Measurements from ENCODE around the gene EVC.
"Not testable (repeated sequence)": the region's sequence is repeated elsewhere in the genome, so short reads cannot be mapped to it uniquely, and the experiment has no call there.

The EVC gene

DNA sequence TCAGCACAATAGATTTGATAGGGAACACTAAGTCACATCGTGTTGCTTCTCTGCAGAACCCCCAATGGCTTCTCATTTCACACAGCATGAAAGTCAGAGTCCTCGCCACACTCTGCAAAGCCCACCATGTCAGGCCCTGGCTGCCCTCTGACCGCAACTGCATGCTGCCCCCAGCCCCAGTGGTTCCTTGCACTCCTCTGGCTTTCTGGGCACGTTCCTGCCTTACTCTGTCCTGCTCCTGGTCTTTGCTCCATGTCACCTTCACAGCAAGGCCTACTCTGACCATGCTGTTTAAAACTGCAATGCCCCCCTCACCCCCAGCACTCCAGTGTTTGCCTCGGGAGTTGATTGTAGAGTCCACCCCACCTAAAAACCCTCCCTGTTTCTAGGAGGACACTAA lies 78.1 kb downstream of the EVC start:
- no peak for DNase-seq (ENCODE audit: low read depth)

GRCh38 chr4:5790546-5790857 lies 79.5 kb downstream of the EVC start:
- no peak for DNase-seq (ENCODE audit: low read depth)

GRCh38 chr4:5791654-5792053 lies 80.7 kb downstream of the EVC start:
- no peak for DNase-seq (ENCODE audit: low read depth)

DNA sequence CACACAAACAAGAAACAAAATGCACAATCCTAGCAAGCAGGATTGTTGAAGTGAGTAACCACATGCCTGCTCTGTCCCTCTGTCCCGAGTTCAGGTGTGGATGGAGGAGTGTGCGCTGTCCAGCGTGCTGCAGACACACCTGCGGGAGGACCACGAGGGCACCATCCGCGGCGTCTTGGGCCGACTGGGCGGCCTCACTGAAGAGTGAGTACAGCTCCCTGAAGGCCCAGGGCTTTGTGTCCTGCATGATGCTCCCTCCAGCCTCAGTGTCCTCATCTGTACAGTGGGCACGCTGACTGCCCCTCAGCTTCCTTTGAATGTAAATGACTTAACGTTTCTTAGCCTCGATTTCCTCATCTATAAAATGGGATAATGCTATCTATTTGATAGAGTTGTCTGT lies 82.5 kb downstream of the EVC start:
- DNase-seq (ENCODE audit: low read depth) = no peak

- DNase-seq (ENCODE audit: low read depth) = no peak
These were observed 84.6 kb downstream of the EVC start for GRCh38 chr4:5795580-5795979.

DNA sequence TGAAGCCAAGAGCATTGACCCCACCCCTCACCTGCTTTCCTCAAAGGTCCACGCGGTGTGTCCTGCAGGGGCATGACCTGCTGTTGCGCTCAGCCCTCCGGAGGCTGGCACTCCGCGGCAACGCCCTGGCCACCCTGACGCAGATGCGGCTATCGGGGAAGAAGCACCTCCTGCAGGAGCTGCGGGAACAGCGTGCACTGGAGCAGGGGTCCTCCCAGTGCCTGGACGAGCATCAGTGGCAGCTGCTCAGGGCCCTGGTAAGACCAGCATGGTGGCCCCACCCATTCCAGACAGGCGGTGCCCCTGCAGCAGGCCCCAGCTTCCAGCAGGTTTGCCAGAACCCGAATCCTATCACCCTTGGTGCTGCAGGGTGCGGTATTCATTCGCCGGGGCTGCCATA lies 86.0 kb downstream of the EVC start:
- DNase-seq (ENCODE audit: low read depth) = no peak

- no peak for DNase-seq (ENCODE audit: low read depth)
These were observed 86.9 kb downstream of the EVC start for GRCh38 chr4:5797866-5798265.

DNA sequence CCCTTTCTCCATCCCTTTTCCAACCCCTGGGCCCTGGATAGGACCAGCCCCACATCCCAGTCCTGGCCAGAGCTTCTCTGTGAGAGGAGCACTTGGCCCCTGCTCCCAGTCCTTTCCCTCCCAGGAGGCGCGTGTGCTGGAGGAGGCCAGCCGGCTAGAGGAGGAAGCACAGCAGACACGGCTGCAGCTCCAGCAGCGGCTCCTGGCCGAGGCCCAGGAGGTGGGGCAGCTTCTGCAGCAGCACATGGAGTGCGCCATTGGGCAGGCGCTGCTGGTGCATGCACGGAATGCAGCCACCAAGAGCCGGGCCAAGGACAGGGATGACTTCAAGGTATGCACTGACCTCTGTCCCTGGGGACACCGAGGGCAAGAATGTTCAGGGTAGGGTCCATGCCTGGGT lies 87.5 kb downstream of the EVC start:
- no peak for DNase-seq (ENCODE audit: low read depth)

- no peak for DNase-seq (ENCODE audit: low read depth)
These were observed 87.9 kb downstream of the EVC start for GRCh38 chr4:5798946-5799345.

DNA sequence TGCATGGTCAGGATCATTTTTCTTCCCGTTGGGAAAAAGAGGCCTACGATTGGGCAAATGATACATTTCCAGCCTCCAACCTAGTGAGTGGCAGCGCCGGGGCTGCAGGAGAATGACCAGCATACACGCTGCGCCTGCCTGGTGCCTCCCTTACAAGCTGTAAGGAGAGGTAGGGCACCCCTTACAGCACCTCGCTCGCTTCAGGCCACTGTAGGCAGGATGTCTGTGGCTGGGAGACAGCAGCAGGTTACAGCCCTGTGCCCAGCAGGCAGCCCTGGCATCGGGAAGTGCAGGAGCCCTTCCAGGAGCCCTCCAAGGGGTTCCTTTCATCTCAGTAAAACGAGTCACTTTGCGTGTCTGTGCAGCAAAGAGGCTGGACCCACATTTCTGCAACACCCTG lies 88.4 kb downstream of the EVC start:
- DNase-seq (ENCODE audit: low read depth) = no peak

DNA sequence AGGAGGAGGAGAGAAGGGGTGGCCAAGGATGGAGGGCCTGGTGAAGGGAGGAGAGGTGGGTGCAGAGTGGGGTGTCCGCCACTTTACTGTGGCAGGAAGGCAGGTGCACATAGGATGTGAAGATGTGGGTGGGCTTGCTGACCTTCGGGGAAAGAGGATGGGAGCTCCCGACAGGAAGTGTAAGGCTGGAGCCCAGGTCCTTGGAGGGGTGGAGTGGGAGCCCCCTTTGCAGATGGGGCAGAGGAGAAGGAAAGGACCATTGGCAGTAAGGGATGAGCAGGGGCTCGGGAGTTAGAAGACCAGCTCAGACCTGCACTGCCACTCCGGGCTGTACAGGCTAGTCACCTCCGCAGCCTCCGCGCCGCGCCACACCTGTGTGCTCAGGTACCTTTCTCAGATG lies 89.5 kb downstream of the EVC start:
- DNase-seq (ENCODE audit: low read depth) = no peak

DNA sequence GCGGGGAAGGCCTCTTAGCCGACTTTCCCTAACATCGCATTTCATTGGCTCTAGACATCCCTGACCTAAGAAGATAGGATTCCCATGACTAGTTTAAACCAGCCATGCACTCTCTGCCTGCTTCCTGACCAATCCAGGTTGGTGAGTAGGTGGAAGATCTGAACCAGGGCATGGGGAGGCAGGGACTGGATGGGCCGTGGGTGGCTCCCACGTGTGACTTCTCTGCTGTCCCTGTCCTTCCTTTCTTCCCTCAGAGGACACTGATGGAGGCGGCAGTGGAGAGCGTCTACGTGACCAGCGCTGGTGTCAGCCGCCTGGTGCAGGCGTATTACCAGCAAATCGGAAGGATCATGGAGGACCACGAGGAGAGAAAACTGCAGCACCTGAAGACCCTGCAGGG lies 90.7 kb downstream of the EVC start:
- no peak for DNase-seq (ENCODE audit: low read depth)

DNA sequence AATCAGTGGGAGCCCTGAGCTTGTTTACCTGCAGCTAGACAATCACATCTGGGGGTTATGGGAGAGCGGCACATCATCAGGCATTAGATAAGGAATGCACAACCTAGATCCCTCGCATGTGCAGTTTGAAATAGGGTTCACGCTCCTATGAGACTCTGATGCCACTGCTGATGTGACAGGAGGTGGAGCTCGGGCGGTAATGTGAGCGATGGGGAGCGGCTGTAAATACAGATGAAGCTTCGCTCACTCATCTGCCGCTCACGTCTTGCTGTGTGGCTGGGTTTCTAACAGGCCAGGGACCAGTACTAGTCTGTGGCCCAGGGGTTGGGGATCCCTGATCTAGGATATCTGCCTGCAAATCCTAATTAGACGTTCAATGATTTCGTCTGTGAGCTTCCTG lies 91.6 kb downstream of the EVC start:
- no peak for DNase-seq (ENCODE audit: low read depth)

GRCh38 chr4:5804656-5805055 lies 93.7 kb downstream of the EVC start:
- DNase-seq (ENCODE audit: low read depth) = no peak

DNA sequence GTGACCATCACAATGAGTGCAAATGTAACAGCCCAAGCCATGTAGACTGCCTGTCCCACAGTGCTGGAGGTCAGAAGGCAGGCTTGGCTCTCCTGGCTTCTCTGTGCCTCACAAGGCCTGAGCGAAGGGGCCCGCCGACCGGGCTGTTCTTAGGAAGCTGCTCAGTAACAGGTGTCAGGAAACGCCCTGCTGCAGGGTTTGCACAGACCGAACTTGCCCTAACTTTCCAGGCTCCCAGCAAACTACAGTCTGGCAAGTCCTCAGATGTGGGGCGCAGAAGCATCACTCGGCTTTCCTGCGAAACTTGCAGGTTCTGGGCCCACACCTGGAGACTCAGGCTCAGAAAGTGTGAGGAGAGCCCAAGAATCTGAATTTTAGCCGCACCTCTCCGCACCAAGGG lies 94.3 kb downstream of the EVC start:
- no peak for DNase-seq (ENCODE audit: low read depth)

GRCh38 chr4:5808081-5808741 lies 97.2 kb downstream of the EVC start:
- DNase-seq (ENCODE audit: low read depth) = no peak

GRCh38 chr4:5809216-5809776 lies 98.3 kb downstream of the EVC start:
- no peak for DNase-seq (ENCODE audit: low read depth)

DNA sequence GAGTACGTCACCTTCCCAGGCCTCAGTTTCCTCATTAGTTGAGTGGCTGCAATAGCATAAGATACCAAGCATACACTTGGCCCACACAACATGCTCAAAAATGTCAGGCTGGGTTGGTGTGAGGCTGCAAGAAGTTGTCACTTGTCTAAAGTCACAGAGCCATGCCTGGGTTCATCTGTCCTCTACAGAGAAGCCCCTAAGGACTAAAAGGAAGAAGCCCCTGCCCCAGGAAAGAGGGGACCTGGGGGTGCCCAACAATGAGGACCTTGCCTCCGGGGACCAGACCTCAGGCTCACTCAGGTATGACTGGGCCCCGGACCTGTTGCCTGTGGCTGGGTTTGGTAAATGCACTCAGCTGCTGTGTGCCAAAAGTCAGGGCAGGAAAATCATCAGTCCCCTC lies 99.2 kb downstream of the EVC start:
- DNase-seq (ENCODE audit: low read depth) = no peak

- DNase-seq (ENCODE audit: low read depth) = no peak
These were observed 99.9 kb downstream of the EVC start for GRCh38 chr4:5810770-5811430.

- DNase-seq (ENCODE audit: low read depth) = not testable (repeated sequence)
These were observed 101.1 kb downstream of the EVC start for GRCh38 chr4:5812057-5812456.

DNA sequence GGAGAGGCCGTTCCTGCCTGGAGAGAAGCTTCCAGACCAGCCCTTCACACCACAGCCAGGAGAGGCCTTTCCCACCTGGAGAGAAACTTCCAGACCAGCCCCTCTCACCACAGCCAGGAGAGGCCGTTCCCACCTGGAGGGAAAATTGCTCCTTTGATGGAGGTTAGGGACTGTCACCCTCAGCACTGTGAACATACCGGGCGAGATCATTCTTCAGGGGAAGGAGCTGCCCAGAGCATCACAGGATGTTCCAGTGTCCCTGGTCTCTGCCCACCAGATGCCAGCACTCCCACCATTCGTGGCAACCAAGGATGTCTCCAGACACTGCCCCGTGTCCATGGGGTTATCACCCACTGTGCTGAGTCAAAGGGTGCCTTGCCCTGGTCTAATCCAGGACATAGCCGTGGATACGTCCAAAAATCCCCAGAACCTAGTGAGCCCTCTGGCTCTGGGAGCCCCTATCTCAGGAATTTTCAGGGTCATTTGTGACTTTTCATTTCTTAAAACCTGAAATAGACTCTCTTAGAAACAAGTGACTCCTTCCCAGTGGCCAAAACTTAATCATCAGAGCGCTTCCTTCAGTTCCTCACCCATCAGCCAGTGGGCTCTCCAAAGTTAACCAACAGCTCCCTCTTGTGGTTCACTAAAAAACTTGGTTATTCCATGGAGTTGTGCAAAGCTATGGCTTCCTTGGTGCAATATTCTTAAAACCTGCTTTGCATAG lies 101.7 kb downstream of the EVC start:
- DNase-seq (ENCODE audit: low read depth) = peak; percentile 24

GRCh38 chr4:5813882-5814255 lies 102.9 kb downstream of the EVC start:
- no peak for DNase-seq (ENCODE audit: low read depth)

DNA sequence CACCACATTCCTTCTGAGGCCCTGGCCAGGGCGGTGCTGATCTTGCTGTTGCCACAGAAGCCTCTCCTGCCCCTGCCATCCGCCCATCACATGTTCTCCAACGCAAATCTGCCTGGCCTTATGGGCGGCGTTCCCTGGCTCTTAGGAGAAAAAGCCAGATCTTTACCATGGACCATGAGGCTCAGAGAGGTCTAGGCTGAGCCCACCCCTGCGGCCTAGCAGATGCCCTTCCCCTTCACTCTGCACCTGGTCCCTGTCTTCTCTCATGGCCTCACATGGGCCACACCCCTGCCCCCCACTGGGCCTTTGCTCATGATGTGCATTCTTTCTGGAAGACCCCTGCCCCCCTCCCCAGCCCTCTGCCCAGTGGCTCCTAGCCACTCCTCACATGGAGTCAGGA lies 103.4 kb downstream of the EVC start:
- DNase-seq (ENCODE audit: low read depth) = no peak

Data from HS-27A (cell line).